ENCODE data around the gene CHCT1.
"Not testable (repeated sequence)": the region's sequence is repeated elsewhere in the genome, so short reads cannot be mapped to it uniquely, and the experiment has no call there.

Gene CHCT1

DNA sequence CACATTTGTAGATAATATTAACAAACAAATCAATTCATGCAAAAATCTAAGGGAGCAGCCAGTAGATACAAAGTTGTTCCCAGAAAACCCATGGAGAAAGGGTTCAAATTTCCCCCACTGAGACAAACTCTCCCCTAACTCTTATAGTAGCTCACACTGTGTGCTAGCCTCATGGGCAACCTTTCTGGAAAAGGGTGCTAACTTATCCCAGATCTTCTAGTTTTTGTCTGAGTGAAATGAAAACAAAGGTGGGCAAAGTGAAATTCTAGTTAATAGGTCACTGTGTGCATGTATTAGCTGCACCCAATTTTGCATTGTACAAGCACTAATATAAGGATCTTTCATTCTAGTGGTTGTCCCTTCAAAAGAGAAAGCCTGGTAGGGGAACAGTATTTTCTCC, 20.5 kb upstream of the CHCT1 start:
- no peak for DNase-seq

DNA sequence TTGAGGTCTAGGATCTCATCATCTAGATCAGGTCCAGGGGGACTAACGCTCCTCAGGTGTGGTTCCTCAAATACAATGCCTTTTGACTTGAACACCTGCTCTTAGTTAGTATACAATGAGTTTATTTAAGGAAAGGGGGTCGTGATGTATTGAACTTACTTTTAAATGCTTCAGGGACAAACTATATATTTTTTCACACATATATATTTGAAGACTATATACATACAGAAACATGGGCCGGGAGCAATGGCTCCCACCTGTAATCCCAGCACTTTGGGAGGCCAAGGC, 18.8 kb upstream of the CHCT1 start:
- no peak for DNase-seq

DNA sequence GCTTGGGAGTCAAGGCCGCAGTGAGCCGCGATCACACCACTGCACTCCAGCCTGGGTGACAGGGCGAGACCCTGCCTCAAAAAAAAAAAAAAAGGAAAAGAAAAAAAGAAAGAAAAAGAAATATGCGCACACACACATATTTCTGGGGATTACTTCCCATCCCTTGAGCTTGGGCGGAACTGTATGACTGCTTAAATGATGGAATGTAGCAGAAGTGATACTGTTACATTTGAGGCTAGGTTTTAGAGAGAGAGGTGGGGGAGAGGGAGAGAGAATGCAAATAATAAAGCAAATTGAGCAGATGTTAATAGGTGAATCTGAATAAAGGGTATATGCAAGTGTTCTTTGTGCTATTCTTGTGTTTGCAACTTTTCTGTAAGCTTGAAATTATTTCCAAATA, 18.3 kb upstream of the CHCT1 start:
- DNase-seq: no peak

DNA sequence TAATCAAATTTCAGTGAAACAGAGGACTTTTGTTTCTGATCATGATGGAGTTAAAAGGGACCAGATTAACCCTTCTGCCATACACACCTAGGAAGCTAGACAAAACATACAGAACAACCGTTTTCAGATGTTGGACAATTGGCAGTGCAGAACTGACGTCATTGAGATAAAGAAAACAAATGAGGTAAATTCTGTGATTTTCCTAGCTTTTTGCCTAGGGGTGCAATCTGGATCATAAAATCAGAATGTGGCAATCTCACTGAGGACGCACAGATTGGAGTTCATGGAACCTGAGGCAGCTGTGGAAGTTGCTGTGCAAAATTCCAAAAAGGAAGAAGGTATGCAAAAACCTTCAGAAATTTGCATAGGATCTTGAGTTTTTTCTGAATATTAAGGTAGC, 15.4 kb upstream of the CHCT1 start:
- no peak for DNase-seq

DNA sequence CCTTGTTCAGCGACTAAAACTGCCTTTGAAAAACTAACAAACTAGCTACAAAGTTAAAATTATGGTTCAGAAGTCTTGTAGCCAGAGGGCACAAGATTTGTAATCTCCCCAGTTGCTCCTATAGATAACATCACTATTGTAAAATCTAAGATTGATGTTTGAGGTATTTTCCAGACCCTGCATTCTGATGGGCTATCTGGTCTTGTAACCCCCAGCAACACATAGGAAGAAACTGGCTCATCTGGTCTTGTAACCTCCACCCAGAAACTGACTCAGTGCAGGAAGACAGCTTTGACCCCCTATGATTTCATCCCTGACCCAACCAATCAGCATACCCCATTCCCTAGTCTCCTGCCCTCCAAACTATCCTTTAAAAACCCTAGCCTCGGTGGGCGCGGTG, 12.3 kb upstream of the CHCT1 start:
- DNase-seq: no peak

DNA sequence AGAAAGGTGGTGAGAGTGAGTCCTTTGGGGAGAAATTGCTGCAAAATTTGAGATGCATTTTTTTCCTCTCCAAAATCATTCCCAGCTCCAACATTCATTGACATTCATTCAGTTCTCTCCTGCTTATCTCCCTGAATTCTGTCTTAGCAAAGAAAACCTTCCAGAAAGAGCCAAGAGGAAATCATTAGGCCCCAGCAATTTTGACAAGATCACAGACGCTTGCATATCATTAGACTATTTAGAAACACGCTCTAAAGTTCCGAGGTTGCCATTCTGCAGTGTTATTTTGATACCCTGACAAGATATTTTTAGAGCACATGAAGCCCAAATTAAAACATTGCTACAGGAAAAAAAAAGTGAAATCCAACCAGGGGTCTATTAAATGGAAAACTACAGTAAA, 9.6 kb upstream of the CHCT1 start:
- no peak for DNase-seq

DNA sequence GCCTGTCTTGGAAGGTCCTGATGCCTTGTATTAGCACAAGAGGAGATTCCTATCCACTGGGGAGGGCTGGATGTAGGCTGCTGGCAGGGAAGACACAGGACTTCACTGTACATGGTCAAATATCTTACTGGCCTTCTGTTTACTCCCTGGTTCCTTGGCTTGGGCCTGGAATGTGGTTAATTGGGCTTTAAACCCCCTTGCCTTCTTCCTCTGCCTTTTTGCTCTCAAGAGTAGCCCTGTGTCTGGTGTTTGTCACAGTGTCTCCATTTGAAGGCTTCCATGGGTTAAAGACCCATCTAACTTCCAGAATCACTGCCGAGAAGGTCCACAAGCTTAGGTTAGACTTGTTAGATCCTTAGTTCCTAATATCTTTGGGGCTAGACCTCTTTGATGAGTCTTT, 7.1 kb upstream of the CHCT1 start:
- DNase-seq: no peak

DNA sequence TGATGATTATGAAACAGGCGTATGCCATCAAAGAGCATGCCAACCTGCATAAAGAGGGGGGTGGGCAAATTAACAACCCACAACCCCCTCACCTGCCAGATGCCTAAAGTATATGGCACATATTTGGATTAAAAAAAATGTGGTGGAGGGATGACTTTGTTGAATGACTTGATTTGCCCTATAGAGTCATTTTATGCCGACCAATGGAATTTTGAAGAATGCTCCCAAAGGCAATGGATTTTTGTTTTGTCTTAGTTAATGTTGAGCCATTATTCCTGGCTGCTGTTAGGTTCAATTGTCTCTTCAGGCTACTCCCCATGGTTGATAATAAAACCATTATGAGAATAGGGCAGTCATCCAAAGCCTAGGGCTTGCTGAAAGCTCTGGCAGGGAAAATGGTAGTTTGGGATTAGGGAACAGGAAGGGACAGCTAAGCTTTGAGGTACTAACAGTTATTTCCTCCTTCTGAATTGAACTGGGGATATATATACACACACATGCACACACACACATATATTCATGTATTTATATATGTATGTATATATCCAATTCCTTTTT, 5.8 kb upstream of the CHCT1 start:
- DNase-seq: no peak

DNA sequence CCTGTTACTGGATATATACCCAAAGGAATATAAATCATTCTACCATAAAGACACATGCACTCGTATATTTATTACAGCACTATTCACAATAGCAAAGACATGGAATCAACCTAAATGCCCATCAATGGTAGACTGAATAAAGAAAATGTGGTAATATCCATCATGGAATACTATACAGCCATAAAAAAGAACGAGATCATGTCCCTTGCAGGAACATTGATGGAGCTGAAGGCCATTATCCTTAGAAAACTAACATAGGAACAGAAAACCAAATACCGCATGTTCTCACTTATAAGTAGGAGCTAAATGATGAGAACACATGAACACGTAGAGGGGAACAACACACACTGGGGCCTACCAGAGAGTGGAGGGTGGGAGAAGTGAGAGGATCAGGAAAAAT, 3.3 kb upstream of the CHCT1 start:
- DNase-seq: not testable (repeated sequence)

DNA sequence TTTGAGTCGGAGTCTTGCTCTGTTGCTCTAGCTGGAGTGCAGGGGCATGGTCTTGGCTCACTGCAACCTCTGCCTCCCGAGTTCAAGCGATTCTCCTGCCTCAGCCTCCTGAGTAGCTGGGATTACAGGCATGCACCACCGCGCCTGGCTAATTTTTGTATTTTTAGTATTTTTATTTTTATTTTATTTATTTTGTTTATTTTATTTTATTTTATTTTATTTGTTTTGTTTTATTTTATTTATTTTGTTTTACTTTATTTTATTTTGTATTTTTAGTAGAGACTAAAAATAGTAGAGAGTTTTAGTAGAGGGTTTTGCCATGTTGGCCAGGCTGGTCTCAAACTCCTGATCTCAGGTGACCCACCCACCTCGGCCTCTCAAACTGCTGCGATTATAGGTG, 2.4 kb upstream of the CHCT1 start:
- not testable (repeated sequence) for DNase-seq

DNA sequence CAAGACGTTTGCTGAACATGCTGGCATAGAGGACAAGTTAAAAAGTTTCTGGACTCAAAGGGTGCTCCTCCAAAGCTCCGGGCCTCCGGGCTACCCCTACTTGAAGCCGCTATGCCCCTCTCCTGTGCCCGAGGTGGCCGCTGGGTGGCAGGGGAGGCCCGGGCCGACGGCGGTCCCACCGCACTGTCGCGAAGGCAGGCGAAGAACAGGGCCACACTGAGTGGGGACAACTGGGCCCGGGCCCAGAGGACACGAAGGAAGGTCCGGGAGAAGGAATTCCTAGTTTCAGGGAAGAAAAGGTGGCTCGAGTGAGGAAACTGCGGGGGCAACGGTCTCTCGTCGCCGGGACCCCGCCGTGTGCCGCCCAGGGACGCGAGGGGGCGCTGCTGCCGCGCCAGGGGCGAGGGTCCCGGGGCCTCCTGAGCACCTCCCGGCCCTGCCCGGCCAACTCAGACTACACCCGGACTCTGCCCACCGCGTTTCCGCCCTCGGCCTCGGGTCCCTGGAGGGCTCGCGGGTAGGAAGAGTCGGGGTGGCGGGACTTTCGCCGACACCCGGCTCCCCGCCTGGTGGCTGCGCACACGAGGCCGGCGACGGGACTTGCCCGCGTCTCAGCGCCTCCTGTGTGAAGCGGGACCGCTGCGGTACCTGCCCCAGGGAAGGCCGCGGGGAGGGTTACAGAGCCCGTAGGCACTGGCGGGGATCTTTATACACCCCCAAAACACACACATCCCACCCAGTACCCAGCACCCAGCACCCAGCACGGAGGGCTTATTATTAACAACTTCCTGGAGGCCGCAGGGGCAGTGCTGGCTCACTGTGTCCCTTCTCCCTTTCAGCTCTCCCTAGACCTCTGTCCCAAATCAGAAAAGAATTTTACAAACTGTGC, 772 bp upstream of the CHCT1 start:
- peak; percentile 65 to 74 for DNase-seq

DNA sequence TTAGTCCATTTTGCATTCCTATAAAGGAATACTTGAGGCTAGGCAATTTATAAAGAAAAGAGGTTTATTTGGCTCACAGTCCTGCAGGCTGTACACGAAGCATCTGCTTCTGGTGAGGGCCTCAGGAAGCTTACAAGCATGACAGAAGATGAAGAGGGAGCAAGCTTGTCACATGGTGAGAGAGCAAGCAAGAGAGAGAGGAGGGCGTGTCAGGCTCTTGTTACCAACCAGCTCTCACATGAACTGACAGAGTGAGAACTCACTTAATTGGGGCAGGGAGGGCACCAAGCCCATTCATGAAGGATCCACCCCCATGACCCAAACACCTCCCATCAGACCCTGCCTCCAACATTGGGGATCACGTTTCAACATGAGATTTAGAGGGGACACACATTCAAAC, 1.6 kb downstream of the CHCT1 start:
- DNase-seq: no peak

DNA sequence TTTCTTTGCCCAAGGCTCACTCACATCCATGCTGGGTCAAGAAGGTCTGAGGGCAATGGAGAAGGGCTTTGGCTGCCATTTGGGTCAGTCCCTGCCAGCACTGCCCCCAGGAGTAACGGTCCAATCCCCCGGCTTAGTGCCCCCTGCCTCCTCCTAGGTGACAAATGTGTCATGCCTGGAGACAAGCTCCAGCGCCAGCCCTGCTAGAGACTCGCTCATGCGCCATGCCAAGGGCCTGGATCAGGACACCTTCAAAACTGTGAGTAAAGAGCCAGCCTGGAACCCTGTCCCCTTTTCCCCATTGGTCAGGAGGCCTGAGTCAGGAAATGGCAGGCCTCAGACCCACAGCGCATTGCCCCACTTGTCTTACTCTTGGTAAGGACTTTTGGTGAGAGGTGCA, 3.3 kb downstream of the CHCT1 start:
- no peak for DNase-seq

DNA sequence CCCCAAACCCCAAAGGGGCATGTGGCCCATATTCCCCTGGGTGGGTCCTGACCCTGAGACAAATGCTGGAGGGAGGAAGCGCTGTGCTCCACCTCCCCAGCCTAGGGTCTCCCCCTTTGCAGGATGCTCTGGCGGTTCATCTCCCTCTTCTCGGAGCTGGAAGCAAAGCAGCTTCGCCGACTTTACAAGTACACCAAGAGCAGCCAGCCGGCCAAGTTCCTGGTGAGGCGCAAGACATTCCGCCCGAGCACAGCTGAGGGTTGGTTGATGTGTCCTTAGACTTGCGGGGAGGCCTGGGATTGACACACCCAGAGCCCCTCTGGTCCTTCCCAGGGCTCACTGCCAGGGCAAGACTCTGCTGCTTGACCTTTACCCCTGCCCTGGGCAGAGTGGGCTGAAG, 4.3 kb downstream of the CHCT1 start:
- no peak for DNase-seq

DNA sequence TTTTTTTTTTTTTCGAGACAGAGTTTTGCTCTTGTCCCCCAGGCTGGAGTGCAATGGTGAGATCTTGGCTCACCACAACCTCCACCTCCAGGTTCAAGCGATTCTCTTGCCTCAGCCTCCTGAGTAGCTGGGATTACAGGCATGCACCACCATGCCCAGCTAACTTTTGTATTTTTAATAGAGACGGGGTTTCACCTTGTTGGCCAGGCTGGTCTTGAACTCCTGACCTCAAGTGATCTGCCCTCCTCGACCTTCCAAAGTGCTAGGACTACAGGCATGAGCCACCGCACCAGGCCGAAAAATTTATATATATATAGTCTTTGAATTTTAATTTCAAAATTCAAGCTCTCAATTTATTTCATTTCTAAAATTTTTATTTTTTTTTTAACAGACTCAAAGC, 6.2 kb downstream of the CHCT1 start:
- DNase-seq: not testable (repeated sequence)

DNA sequence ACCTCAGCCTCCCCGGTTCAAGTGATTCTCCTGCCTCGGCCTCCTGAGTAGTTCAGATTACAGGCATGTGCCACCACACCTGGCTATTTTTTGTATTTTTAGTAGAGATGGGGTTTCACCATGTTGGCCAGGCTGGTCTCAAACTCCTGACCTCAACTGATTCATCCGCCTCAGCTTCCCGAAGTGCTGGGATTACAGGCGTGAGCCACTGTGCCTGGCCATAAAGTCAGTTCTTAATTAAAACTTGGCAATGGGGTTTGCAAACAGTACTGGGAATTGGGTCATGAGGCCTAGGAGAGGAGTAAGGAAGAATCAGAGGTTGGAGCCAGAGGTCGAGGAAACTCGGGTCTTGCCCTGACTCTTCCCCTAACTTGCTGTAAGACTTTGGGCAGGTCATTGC, 8.3 kb downstream of the CHCT1 start:
- not testable (repeated sequence) for DNase-seq

DNA sequence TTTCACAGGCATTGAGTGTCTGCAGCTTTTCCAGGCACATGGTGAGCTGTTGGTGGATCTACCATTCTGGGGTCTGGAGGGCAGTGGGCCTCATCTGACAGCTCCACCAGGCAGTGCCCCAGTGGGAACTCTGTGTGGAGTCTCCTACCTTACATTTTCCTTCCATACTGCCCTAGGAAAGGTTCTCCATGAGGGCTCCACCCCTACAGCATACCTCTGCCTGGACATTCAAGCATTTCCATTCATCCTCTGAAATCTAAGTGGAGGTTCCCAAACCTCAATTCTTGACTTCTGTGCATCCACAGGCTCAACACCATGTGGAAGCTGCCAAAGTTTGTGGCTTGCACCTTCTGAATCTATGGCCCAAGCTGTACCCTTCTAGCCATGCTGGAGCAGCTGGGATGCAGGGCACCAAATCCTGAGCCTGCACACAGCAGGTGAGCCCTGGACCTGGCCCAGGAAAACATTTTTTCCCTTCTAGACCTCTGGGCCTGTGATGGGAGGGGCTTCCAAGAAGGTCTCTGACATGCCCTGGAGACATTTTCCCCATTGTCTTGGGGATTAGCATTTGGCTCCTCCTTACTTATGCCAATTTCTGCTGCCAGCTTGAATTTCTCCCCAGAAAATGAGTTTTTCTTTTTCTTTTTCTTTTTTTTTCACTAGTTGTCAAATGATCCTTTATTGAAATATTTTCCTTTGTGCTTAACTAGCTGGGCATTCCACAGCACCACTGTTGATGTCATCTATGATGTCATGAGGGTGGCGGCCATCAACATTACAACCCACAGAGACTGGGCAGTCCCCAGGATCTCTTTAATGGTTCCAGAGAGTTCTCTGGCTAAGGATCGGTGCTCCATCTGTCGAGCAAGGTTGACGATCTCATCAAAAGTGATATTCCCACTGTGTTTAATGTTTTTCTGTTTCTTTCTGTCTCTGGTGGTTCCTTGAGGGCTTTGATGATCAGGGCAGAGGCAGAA, 11.0 kb downstream of the CHCT1 start:
- not testable (repeated sequence) for DNase-seq

DNA sequence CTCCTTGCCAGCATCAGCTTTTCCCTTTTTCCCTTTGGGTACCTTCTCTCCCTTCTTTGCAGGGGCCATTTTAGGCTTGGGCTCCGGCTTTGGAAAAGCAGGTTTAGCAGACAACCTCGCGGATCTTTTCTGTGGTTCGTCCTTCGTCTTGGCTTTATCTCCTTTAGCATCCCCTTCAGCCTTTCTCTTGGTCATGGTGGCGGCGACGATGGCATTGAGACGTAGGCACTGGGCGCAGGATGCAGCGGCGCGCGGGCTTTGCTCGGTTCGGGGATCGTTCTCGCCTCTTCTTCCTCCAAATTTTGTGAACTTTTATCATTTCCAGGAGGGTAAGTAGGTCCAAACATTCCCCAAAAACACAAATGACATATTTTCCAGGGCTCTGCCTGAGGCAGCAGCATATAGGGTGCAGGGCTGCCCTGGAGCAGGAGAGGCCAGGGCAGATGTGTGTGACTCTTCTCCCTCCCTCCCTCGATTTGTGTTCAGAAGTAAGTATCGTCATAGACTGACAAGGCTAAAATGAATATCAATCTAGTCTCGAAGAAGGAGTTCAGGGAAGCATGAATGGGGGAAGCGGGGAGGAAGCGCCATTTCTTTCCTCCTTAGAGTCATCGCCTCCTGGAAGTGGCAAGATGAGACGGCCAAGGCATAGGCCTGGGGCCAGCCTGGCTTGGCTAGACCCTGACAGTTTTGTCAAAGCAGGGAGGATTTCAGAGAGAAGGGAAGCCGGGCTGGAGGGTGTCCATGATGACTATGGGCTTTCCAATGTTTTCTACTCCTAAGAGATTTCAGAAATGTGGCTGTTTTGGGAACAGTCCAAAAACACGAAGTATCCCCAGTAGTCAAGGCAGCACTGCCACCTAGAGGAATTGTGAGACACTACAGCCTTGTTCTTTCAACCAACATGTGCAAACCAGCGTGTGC, 13.2 kb downstream of the CHCT1 start:
- peak; percentile 5 to 82 for DNase-seq

DNA sequence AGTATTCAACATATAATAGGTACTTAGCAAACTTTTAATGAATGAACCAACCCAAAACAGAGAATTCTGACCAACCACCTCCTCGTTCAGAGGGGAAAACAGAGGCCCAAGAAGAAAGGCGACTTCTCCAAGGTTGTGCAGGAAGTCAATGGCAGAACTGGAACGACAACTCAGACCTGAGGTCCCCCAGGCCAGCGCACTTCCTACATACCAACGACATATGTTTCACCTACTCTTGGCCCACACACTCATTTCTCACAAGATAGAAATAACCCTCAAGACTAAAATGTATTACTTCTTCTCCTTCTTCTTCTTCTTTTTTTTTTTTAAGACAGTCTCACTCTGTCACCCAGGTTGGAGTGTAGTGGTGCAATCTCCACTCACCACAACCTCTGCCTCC, 14.4 kb downstream of the CHCT1 start:
- no peak for DNase-seq

DNA sequence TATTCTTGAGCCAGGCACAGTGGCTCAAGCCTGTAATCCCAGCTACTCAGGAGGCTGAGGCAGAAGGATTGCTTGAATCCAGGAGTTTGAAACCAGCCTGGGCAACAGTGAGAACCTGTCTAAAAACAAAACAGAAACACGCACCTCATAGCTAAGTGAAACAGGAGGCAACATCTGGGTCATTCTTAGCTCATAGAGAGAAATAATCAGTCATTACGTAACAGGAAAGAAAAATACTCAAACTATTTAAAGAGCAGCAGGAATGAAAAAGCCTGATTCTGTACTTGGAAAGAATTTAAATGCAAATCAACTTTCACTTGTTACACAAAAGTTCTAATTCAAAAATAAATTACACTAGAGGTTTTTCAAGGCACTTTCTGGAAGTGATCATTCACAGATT, 17.2 kb downstream of the CHCT1 start:
- DNase-seq: no peak

DNA sequence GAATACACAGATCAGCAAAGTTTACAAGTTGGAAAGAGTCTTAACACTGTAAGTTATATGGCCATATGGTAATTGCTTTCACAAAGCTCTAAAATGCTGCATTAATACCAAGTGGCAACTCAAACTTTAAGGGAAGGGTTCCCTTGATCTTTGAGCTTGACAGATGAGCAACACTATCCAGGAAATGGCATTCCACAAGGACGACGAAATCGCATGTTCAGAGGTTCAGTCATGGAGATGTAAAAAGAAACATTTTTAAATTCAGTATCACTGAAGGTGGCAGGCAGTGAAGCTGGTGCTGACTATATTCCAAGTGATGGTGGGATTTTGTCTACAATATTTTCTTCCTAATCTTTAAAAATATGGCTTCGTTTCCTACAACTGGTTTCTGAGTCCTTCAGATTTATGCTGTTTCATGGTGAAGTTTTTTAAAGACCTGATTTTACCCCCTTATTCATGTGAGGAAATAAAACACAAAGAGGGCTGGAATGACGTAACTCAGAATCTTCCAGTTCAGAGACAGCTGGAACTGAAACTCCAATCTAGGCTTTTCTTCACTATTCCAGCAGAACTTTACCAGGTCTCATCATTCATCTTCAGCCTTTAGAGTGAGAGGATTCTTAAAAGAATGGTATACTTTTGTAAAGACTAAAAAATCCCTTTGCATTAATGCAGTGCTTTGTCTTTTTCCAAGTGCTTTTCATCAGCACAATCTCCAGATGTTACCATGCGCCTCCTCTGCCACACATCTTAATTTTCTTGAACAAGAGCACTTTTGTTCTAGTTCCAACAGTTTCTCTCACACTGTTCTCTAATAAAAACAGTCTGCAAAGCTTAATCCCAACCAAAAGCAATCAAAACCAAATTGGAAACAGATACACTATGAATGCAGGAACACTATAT, 20.2 kb downstream of the CHCT1 start:
- DNase-seq: no peak

DNA sequence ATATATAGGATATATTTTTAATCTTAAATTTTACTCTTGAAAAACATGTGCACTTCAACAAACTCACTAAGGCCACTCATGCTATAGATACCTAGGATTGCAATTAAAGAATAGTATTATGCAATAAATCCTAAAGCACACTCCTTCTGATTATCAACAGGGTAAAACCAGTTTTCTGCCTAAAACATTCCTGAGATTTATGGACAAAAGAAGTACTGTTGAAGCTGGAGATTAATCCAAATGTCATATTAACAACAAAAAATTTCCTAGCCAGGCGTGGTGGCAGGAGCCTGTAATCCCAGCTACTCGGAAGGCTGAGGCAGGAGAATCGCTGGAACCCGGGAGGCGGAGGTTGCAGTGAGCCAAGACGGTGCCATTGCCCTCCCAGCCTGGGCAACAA, 21.4 kb downstream of the CHCT1 start:
- DNase-seq: no peak
